ENCODE measurements around the gene NUTM2F. TPM values are rescaled to one million over a fixed set of nuclear protein-coding genes. Genes with fewer than 3 reads are reported as not detected.

Gene NUTM2F
- total and polyA plus RNA-seq, 9 of the 15 experiments (the other 6 are each of a cell fraction or from before 2014, with no cell fraction given): 0.04 TPM; not detected in 8

DNA sequence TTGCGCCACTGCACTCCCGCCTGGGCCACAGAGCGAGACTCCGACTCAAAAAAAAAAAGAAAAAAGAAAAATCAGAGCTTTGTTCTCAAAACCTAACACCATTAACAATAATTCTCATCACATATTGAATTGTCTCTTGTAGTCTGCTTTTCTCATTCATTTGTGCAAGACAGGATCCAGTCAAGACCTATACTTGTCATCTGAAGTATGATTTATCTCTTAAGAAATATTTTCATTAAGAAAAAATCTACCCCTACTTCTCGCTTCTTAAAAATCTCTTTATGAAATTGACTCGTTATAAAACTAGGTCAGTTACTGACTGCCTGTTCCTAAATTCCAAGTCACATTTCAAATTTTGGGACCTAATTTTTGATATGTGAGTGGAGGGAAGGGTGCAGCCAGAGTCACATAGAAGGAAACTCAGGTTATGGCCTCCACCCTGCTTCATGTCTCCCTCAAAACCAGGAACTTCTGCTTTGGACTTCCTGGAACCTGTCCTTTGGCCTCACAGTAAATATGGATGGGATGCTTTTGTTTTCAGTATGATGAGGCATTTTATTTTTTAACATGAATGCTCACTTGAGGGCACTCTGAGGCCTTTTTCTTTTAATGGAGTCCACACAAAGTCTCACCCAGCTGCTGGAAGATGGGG is 50.4 kb downstream of the NUTM2F start (continued):
- TF ChIP-seq, protein P1, sequence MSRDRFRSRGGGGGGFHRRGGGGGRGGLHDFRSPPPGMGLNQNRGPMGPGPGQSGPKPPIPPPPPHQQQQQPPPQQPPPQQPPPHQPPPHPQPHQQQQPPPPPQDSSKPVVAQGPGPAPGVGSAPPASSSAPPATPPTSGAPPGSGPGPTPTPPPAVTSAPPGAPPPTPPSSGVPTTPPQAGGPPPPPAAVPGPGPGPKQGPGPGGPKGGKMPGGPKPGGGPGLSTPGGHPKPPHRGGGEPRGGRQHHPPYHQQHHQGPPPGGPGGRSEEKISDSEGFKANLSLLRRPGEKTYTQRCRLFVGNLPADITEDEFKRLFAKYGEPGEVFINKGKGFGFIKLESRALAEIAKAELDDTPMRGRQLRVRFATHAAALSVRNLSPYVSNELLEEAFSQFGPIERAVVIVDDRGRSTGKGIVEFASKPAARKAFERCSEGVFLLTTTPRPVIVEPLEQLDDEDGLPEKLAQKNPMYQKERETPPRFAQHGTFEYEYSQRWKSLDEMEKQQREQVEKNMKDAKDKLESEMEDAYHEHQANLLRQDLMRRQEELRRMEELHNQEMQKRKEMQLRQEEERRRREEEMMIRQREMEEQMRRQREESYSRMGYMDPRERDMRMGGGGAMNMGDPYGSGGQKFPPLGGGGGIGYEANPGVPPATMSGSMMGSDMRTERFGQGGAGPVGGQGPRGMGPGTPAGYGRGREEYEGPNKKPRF (IDR thresholded peaks at IDR 0.05; ENCODE audit: low read depth, low read length): no peak
- no peak for TF ChIP-seq ZNF24 (IDR thresholded peaks at IDR 0.05)
- TF ChIP-seq KLF6 (CRISPR knock-in tag; IDR thresholded peaks at IDR 0.05; ENCODE audit: borderline replicate concordance): 0 out of 2 replicates have a peak, but pooled peaks have one; percentile 2
- TF ChIP-seq ZNF764 (CRISPR knock-in tag; IDR thresholded peaks at IDR 0.05; ENCODE audit: low read depth): no peak
- TF ChIP-seq, protein P2, sequence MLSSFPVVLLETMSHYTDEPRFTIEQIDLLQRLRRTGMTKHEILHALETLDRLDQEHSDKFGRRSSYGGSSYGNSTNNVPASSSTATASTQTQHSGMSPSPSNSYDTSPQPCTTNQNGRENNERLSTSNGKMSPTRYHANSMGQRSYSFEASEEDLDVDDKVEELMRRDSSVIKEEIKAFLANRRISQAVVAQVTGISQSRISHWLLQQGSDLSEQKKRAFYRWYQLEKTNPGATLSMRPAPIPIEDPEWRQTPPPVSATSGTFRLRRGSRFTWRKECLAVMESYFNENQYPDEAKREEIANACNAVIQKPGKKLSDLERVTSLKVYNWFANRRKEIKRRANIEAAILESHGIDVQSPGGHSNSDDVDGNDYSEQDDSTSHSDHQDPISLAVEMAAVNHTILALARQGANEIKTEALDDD (IDR thresholded peaks at IDR 0.05): no peak
- TF ChIP-seq, protein P3, sequence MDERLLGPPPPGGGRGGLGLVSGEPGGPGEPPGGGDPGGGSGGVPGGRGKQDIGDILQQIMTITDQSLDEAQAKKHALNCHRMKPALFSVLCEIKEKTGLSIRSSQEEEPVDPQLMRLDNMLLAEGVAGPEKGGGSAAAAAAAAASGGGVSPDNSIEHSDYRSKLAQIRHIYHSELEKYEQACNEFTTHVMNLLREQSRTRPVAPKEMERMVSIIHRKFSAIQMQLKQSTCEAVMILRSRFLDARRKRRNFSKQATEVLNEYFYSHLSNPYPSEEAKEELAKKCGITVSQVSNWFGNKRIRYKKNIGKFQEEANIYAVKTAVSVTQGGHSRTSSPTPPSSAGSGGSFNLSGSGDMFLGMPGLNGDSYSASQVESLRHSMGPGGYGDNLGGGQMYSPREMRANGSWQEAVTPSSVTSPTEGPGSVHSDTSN (CRISPR knock-in tag; IDR thresholded peaks at IDR 0.05; ENCODE audit: low read depth): no peak
- TF ChIP-seq, protein P3 (tag; conservative IDR thresholded peaks at IDR 0.05; ENCODE audit: low read depth): 0 out of 2 replicates have a peak, but pooled peaks have one; percentile 23
- TF ChIP-seq LCOR (CRISPR knock-in tag; IDR thresholded peaks at IDR 0.05): 0 out of 2 replicates have a peak, but pooled peaks have one; percentile 6
- no peak for TF ChIP-seq SMAD2 (IDR thresholded peaks at IDR 0.05; ENCODE audit: low read depth, low read length)
- TF ChIP-seq MAFK (IDR thresholded peaks at IDR 0.05; ENCODE audit: low read length): peak; percentile 26; the same call in 1 of the 2 replicates
- no peak for TF ChIP-seq ZNF780A (CRISPR knock-in tag; IDR thresholded peaks at IDR 0.05)
- TF ChIP-seq FOXK2 (conservative IDR thresholded peaks at IDR 0.05 in 1 of 2, IDR thresholded peaks at IDR 0.05 in 1 of 2; ENCODE audit: low read depth in 2 of 2): 0 out of 4 replicates have a peak, but pooled peaks of 1 of the 2 experiments have one; percentile 14
- TF ChIP-seq ZNF695 (CRISPR knock-in tag; IDR thresholded peaks at IDR 0.05): no peak
- TF ChIP-seq RCOR1 (IDR thresholded peaks at IDR 0.05; ENCODE audit: borderline replicate concordance in 1 of 2, low read depth in 2 of 2, low read length in 2 of 2): peak in 1 of 2 experiments; percentile 3; a peak in 1 of 4 replicates
- no peak for TF ChIP-seq L3MBTL2 (IDR thresholded peaks at IDR 0.05)
- no peak for TF ChIP-seq BDP1 (IDR thresholded peaks at IDR 0.05; ENCODE audit: insufficient read depth, insufficient read length)
- 0 out of 2 replicates have a peak, but pooled peaks have one; percentile 10 for TF ChIP-seq TAF7 (tag; IDR thresholded peaks at IDR 0.05)
- peak; percentile 2; the same call in 1 of the 2 replicates for TF ChIP-seq ELF1 (tag; IDR thresholded peaks at IDR 0.05)
- TF ChIP-seq SRSF1 (IDR thresholded peaks at IDR 0.05; ENCODE audit: low read depth, low read length): no peak
